Tibial nerve (tissue), 3 donors: ENCODE data around the gene NUP214.

Experiments
- CTCF ChIP-seq, 5 experiments: fragments of 200-600 bp in 3 of 5; fragments of 450-650 bp in 2 of 5; sonication (generic) in 3 of 5; IDR thresholded peaks; one replicate each; pipeline ENCODE4 v1.5.1; 2016 to 2019; ENCODE audit warnings: antibody characterized with exemption in 5 of 5, mild to moderate bottlenecking in 3 of 5, moderate library complexity in 2 of 5
- POLR2A ChIP-seq, 2 donors: fragments of 450-650 bp; IDR thresholded peaks; one replicate each; pipeline ENCODE4 v1.6.1; 2017; ENCODE audit warnings: antibody characterized with exemption in 2 of 2, mild to moderate bottlenecking in 2 of 2, moderate library complexity in 2 of 2

- TF ChIP-seq CTCF (IDR thresholded peaks at IDR 0.05) (peak in 1 of 5 experiments; percentile 16), POLR2A (IDR thresholded peaks at IDR 0.05) (no peak)
These were observed 29.6 kb upstream of the NUP214 start for GRCh38 chr9:131095666-131096268.
